Endothelial cell of umbilical vein (primary cell): ENCODE results near the gene MEF2A. TPM values are rescaled to one million over a fixed set of nuclear protein-coding genes. Genes with fewer than 3 reads are reported as not detected.

Source experiments
- BruUV-seq: library from RNA; stranded (reverse); fragments of 400-500 nt; replicated peaks from 2 replicates; lab custom pipeline; 2021; lab: Mats Ljungman, UMichigan
- CTCF ChIA-PET: fragments of 300-600, 350-600 bp; sonication (Branson Sonifier 250); formaldehyde crosslinking; loops from one replicate; lab custom pipeline; 2021; ENCODE audit warnings: antibody characterized with exemption, inconsistent platforms; lab: Charles Lee
- POLR2A ChIA-PET: fragments of 300-600, 350-600 bp; sonication (Branson Sonifier 250); formaldehyde crosslinking; loops from one replicate; lab custom pipeline; 2021; ENCODE audit warnings: antibody characterized with exemption, inconsistent platforms; lab: Charles Lee
- DNase-seq: peaks from one replicate; pipeline ENCODE4 v3.0.0-alpha.2; 2011; ENCODE audit warnings: low read depth, low spot score
- FAIRE-seq: peaks from 2 replicates; lab custom pipeline; 2011; peaks lifted over from hg19 to GRCh38; lab: Jason Lieb, UNC
- H2AFZ ChIP-seq: 2 replicates; pipeline ENCODE4 v1.6.0; 2012; ENCODE audit warnings: low read depth, low read length, control low read depth, inconsistent platforms
- H3K27ac ChIP-seq: 2 replicates; pipeline ENCODE4 v1.5.1; 2011; ENCODE audit warnings: low read depth, mild to moderate bottlenecking, control low read depth, low read length, moderate library complexity; ENCODE audit not compliant: insufficient read depth
- H3K27me3 ChIP-seq, 2 experiments: 2 replicates each; pipeline versions ENCODE4 v1.6.0 to v1.6.1; 2011; ENCODE audit warnings: low read length in 2 of 2, mixed read lengths in 1 of 2; ENCODE audit not compliant: control insufficient read depth in 2 of 2, insufficient read depth in 2 of 2
- H3K36me3 ChIP-seq, 2 experiments: 2 replicates in 1 of 2; 3 replicates in 1 of 2; pipeline ENCODE4 v1.5.1; 2011; ENCODE audit warnings: low read length in 2 of 2, mild to moderate bottlenecking in 1 of 2, moderate library complexity in 1 of 2; ENCODE audit not compliant: control insufficient read depth in 2 of 2, insufficient read depth in 2 of 2; ENCODE audit errors: extremely low read depth in 1 of 2
- H3K4me1 ChIP-seq: 3 replicates; pipeline ENCODE4 v1.5.1; 2011; ENCODE audit warnings: mild to moderate bottlenecking, low read length; ENCODE audit not compliant: control insufficient read depth, insufficient read depth; ENCODE audit errors: extremely low read depth
- H3K4me2 ChIP-seq: 2 replicates; pipeline ENCODE4 v1.6.1; 2011; ENCODE audit warnings: low read length, control low read depth, mixed read lengths; ENCODE audit not compliant: insufficient read depth
- H3K4me3 ChIP-seq, 3 experiments: fragments of 200-600 bp in 1 of 3; sonication (generic), shearing (Covaris generic) in 1 of 3; replicated peaks in 1 of 3; 2 replicates each; pipeline ENCODE4 v1.5.1; 2011 to 2016; ENCODE audit warnings: control low read depth in 3 of 3, low read length in 3 of 3, mild to moderate bottlenecking in 2 of 3, inconsistent platforms in 1 of 3, low read depth in 1 of 3, moderate library complexity in 1 of 3; ENCODE audit not compliant: insufficient read depth in 1 of 3
- H3K79me2 ChIP-seq: 2 replicates; pipeline ENCODE4 v1.6.0; 2012; ENCODE audit warnings: low read length, inconsistent platforms; ENCODE audit not compliant: control insufficient read depth, insufficient read depth
- H3K9ac ChIP-seq: replicated peaks from 2 replicates; pipeline ENCODE3; 2011; ENCODE audit warnings: low read length, control low read depth; ENCODE audit not compliant: insufficient read depth; ENCODE audit errors: extremely low read depth
- H3K9me1 ChIP-seq: replicated peaks from 3 replicates; pipeline ENCODE4 v1.6.0; 2011; ENCODE audit warnings: mild to moderate bottlenecking, low read length; ENCODE audit not compliant: control insufficient read depth, insufficient read depth; ENCODE audit errors: extremely low read depth
- H3K9me3 ChIP-seq: replicated peaks from 2 replicates; pipeline ENCODE4 v1.5.1; 2012; ENCODE audit warnings: low read length, inconsistent platforms; ENCODE audit not compliant: control insufficient read depth, insufficient read depth
- H4K20me1 ChIP-seq: replicated peaks from 2 replicates; pipeline ENCODE3; 2011; ENCODE audit warnings: mild to moderate bottlenecking, low read length; ENCODE audit not compliant: control insufficient read depth, insufficient read depth; ENCODE audit errors: extremely low read depth
- CTCF ChIP-seq, 2 donors: IDR thresholded peaks; 1 replicate in 1 of 2; 2 replicates in 1 of 2; pipeline ENCODE4 v1.5.1; 2011; ENCODE audit warnings: low read length in 2 of 2, mild to moderate bottlenecking in 2 of 2, moderate library complexity in 2 of 2, control low read depth in 1 of 2, inconsistent platforms in 1 of 2, low read depth in 1 of 2; ENCODE audit not compliant: insufficient read depth in 1 of 2; ENCODE audit errors: extremely low read depth in 1 of 2
- EZH2 ChIP-seq: IDR thresholded peaks from 2 replicates; pipeline ENCODE4 v1.6.1; 2012; ENCODE audit warnings: borderline replicate concordance, low read depth, mild to moderate bottlenecking, moderate library complexity, low read length, inconsistent platforms; ENCODE audit not compliant: severe bottlenecking
- FOS ChIP-seq: IDR thresholded peaks from 2 replicates; pipeline ENCODE4 v1.6.1; 2011; ENCODE audit warnings: mild to moderate bottlenecking, low read length, moderate library complexity, borderline replicate concordance; ENCODE audit not compliant: insufficient read depth
- GATA2 ChIP-seq: IDR thresholded peaks from 2 replicates; pipeline ENCODE4 v1.7.0; 2011; ENCODE audit warnings: low read depth, mild to moderate bottlenecking, moderate library complexity, mixed read lengths, low read length; ENCODE audit not compliant: insufficient read length, insufficient read depth
- JUN ChIP-seq: IDR thresholded peaks from 2 replicates; pipeline ENCODE4 v1.6.1; 2011; ENCODE audit warnings: borderline replicate concordance, low read depth; ENCODE audit not compliant: insufficient read length, insufficient read depth
- MAX ChIP-seq: IDR thresholded peaks from 2 replicates; pipeline ENCODE4 v1.6.1; 2011; ENCODE audit not compliant: insufficient read depth, insufficient read length
- MYC ChIP-seq: IDR thresholded peaks from one replicate; pipeline ENCODE4 v1.6.1; 2011; ENCODE audit warnings: mild to moderate bottlenecking, low read depth, low read length
- POLR2A ChIP-seq: IDR thresholded peaks from 2 replicates; pipeline ENCODE4 v1.6.1; 2012; ENCODE audit warnings: low read depth, mild to moderate bottlenecking, control low read depth, low read length
- POLR2AphosphoS5 ChIP-seq: IDR thresholded peaks from 2 replicates; pipeline ENCODE4 v1.6.1; 2012; ENCODE audit warnings: low read depth, mild to moderate bottlenecking, control low read depth, low read length, moderate library complexity; ENCODE audit not compliant: insufficient read depth
- dilution Hi-C: fragments of 300-500 bp; cut with MboI; formaldehyde crosslinking; loops from one replicate; pipeline ENCODE4 v1.15.0; 2019; ENCODE audit warnings: low sequenced_read_pairs; ENCODE audit not compliant: extremely low pct_ligation_motif_present
- intact Hi-C: fragments of 100-400 bp; cut with micrococcal nuclease; formaldehyde crosslinking; loops from one replicate; pipeline ENCODE4 v1.10.0; 2022
- polyA plus RNA-seq, 4 experiments: library from polyadenylated mRNA; depleted of rRNA in 3 of 4; stranded (reverse) in 3 of 4; unstranded in 1 of 4; fragments of >200 nt; gene quantifications; 2 replicates each; pipeline versions ENCODE4 v1.2.1 to v1.2.3, GENCODE V29; 2011 to 2012; ENCODE audit warnings: missing spikeins in 1 of 4
- total RNA-seq: library from RNA; stranded (reverse); gene quantifications from 2 replicates; pipeline ENCODE4 v1.2.3, GENCODE V29; 2021

The MEF2A gene
- total and polyA plus RNA-seq, 2 donors (not counting 3 experiments of a cell fraction or from before 2014, with no cell fraction given) = 38.0 to 45.3 TPM

- Histone ChIP-seq H3K4me3 (no peak overlapping the region), H3K9ac (no peak overlapping the region), H3K4me1 (no peaks in the 10 kb centered on the region), H2AFZ (no peak overlapping the region), H3K79me2 (peaks cover 81% of the 10 kb centered on the region), H4K20me1 (peaks cover 18% of the 10 kb centered on the region), H3K4me2 (no peak overlapping the region), H3K27me3 (no peaks in the 10 kb centered on the region), H3K9me1 (no peaks in the 10 kb centered on the region), H3K9me3 (no peaks in the 10 kb centered on the region), H3K27ac (no peak overlapping the region), H3K36me3 (no peaks in the 10 kb centered on the region)
- no TSS peak for BruUV-seq
- dilution Hi-C loops = no loop called here
- no peak for DNase-seq
- intact Hi-C loops = no loop called here
- ChIA-PET POLR2A (no interaction called here), CTCF (no interaction called here)
- TF ChIP-seq EZH2 (no peak), POLR2A (no peak), CTCF (IDR thresholded peaks at IDR 0.05; ENCODE audit: extremely low read depth in 1 of 2, insufficient read depth in 1 of 2, low read depth in 1 of 2, low read length in 2 of 2) (no peak), JUN (no peak), POLR2AphosphoS5 (no peak), MYC (no peak), MAX (no peak), FOS (no peak), GATA2 (no peak)
- FAIRE-seq = no peak
Observed at GRCh38 chr15:99605990-99606389, 40.2 kb downstream of the MEF2A start.
